ENCODE measurements around the gene ZXDB.

The ZXDB gene

GRCh38 chrX:57587062-57587461 is 4.7 kb upstream of the ZXDB start:
- TF ChIP-seq POLR2AphosphoS5 (IDR thresholded peaks at IDR 0.05; ENCODE audit: low read depth, low read length) = no peak
- TF ChIP-seq TAF1 (IDR thresholded peaks at IDR 0.05; ENCODE audit: borderline replicate concordance, insufficient read depth, low read length) = no peak
- TF ChIP-seq, protein P1, sequence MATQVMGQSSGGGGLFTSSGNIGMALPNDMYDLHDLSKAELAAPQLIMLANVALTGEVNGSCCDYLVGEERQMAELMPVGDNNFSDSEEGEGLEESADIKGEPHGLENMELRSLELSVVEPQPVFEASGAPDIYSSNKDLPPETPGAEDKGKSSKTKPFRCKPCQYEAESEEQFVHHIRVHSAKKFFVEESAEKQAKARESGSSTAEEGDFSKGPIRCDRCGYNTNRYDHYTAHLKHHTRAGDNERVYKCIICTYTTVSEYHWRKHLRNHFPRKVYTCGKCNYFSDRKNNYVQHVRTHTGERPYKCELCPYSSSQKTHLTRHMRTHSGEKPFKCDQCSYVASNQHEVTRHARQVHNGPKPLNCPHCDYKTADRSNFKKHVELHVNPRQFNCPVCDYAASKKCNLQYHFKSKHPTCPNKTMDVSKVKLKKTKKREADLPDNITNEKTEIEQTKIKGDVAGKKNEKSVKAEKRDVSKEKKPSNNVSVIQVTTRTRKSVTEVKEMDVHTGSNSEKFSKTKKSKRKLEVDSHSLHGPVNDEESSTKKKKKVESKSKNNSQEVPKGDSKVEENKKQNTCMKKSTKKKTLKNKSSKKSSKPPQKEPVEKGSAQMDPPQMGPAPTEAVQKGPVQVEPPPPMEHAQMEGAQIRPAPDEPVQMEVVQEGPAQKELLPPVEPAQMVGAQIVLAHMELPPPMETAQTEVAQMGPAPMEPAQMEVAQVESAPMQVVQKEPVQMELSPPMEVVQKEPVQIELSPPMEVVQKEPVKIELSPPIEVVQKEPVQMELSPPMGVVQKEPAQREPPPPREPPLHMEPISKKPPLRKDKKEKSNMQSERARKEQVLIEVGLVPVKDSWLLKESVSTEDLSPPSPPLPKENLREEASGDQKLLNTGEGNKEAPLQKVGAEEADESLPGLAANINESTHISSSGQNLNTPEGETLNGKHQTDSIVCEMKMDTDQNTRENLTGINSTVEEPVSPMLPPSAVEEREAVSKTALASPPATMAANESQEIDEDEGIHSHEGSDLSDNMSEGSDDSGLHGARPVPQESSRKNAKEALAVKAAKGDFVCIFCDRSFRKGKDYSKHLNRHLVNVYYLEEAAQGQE (IDR thresholded peaks at IDR 0.05; ENCODE audit: insufficient read depth in 1 of 2, low read depth in 2 of 2, low read length in 2 of 2) = no peak
- no peak for TF ChIP-seq SIN3A (IDR thresholded peaks at IDR 0.05; ENCODE audit: borderline replicate concordance, insufficient read depth, low read length)
- no peak for TF ChIP-seq FOXP2 (optimal IDR thresholded peaks at IDR 0.05; ENCODE audit: borderline replicate concordance, extremely low read depth, extremely low read length, insufficient read depth)

- no peak for TF ChIP-seq FOXP2 (optimal IDR thresholded peaks at IDR 0.05; ENCODE audit: borderline replicate concordance, extremely low read depth, extremely low read length, insufficient read depth)
- TF ChIP-seq, protein P1 (IDR thresholded peaks at IDR 0.05; ENCODE audit: insufficient read depth in 1 of 2, low read depth in 2 of 2, low read length in 2 of 2) = no peak
- TF ChIP-seq POLR2AphosphoS5 (IDR thresholded peaks at IDR 0.05; ENCODE audit: low read depth, low read length) = no peak
- no peak for TF ChIP-seq SIN3A (IDR thresholded peaks at IDR 0.05; ENCODE audit: borderline replicate concordance, insufficient read depth, low read length)
- TF ChIP-seq TAF1 (IDR thresholded peaks at IDR 0.05; ENCODE audit: borderline replicate concordance, insufficient read depth, low read length) = no peak
Observed at GRCh38 chrX:57587607-57588006, 4.2 kb upstream of the ZXDB start.

GRCh38 chrX:57595381-57595811 is 3.6 kb downstream of the ZXDB start:
- TF ChIP-seq, protein P1 (IDR thresholded peaks at IDR 0.05; ENCODE audit: insufficient read depth in 1 of 2, low read depth in 2 of 2, low read length in 2 of 2) = no peak
- no peak for TF ChIP-seq POLR2AphosphoS5 (IDR thresholded peaks at IDR 0.05; ENCODE audit: low read depth, low read length)
- no peak for TF ChIP-seq TAF1 (IDR thresholded peaks at IDR 0.05; ENCODE audit: borderline replicate concordance, insufficient read depth, low read length)
- no peak for TF ChIP-seq SIN3A (IDR thresholded peaks at IDR 0.05; ENCODE audit: borderline replicate concordance, insufficient read depth, low read length)
- TF ChIP-seq FOXP2 (optimal IDR thresholded peaks at IDR 0.05; ENCODE audit: borderline replicate concordance, extremely low read depth, extremely low read length, insufficient read depth) = no peak

DNA sequence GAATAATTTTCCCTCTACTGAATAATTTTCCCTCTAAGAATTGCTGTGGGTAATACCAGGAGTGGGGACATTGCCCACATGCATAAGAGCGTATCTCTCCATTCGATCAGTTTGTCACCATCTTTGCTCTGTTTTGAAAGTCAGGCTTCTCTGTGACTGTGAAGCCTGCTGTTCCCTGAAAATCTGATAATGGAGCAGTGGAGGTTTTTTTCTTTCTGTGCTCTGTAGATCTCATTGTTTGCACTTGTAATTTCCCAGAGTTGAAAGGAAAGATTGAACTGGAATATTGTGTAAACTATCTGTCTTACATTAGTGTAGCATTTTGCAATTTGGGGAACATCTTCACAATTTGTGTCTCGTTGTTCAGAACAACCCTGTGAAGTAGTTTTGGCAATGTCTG is 4.3 kb downstream of the ZXDB start:
- TF ChIP-seq POLR2AphosphoS5 (IDR thresholded peaks at IDR 0.05; ENCODE audit: low read depth, low read length) = no peak

- TF ChIP-seq SIN3A (IDR thresholded peaks at IDR 0.05; ENCODE audit: borderline replicate concordance, insufficient read depth, low read length) = no peak
Observed at GRCh38 chrX:57596516-57596915, 4.7 kb downstream of the ZXDB start.

- TF ChIP-seq, protein P1 (IDR thresholded peaks at IDR 0.05; ENCODE audit: insufficient read depth in 1 of 2, low read depth in 2 of 2, low read length in 2 of 2) = no peak
- TF ChIP-seq FOXP2 (optimal IDR thresholded peaks at IDR 0.05; ENCODE audit: borderline replicate concordance, extremely low read depth, extremely low read length, insufficient read depth) = no peak
- no peak for TF ChIP-seq TAF1 (IDR thresholded peaks at IDR 0.05; ENCODE audit: borderline replicate concordance, insufficient read depth, low read length)
- TF ChIP-seq POLR2AphosphoS5 (IDR thresholded peaks at IDR 0.05; ENCODE audit: low read depth, low read length) = no peak
- TF ChIP-seq SIN3A (IDR thresholded peaks at IDR 0.05; ENCODE audit: borderline replicate concordance, insufficient read depth, low read length) = no peak
Observed at GRCh38 chrX:57607295-57608187, 15.7 kb downstream of the ZXDB start.
